Esophagus muscularis mucosa (tissue), 3 donors: ENCODE measurements around the gene CRYL1.

Source experiments
- POLR2A ChIP-seq: fragments of 450-650 bp; IDR thresholded peaks from one replicate; pipeline ENCODE4 v1.6.1; 2017; ENCODE audit warnings: antibody characterized with exemption, moderate library complexity, mild to moderate bottlenecking, low read depth
- TF ChIP-seq, protein P1 (sequence below), 3 experiments: fragments of 200-600 bp in 2 of 3; fragments of 450-650 bp in 1 of 3; sonication (generic) in 2 of 3; IDR thresholded peaks; one replicate each; pipeline ENCODE4 v1.5.1; 2017 to 2019; ENCODE audit warnings: antibody characterized with exemption in 3 of 3, mild to moderate bottlenecking in 2 of 3, moderate library complexity in 1 of 3

DNA sequence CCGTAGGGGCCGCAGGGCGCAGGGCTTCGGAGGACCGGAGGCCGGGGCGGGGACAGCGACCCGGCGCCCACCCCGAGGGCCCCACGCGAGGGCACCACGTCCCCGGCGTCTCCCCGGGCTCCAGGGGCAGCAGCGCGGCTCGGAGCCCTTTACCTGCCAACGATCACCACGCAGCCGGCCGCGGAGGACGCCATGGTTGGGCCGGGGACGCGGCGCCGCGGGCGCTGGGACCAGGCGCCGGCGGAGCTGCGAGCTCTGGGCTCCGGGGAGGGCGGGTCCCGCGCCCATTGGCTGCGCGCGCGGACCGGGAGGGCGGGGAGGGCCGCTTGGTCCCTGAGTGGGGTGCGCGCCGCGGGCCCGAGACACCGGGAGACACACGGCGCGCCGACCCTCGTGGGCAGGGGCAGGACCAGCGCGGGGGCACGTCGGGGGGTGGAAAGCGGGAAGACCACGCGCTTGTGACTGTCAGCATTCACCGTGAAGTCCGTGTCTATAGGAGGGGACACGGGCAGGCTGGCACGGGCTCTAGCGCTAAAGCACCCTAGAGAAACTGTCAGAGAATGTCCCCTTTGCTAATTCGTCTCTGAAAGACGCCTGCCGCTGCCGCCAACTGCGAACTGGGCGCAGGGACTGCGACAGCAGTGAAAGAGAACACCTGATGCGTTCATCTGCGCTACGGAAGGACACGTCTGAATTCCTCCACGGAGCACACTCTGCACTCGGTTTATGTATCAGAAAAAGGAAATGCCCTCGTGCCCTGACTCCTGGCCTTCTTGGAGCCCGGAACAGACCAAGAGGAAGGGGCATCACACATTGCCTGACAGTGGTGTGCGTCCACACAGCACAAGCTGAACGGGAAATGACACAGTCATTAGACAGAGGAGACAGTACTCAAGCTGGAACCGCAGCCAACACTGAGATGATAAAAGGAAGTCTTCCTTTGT is at the start of gene CRYL1:
- TF ChIP-seq, protein P1, sequence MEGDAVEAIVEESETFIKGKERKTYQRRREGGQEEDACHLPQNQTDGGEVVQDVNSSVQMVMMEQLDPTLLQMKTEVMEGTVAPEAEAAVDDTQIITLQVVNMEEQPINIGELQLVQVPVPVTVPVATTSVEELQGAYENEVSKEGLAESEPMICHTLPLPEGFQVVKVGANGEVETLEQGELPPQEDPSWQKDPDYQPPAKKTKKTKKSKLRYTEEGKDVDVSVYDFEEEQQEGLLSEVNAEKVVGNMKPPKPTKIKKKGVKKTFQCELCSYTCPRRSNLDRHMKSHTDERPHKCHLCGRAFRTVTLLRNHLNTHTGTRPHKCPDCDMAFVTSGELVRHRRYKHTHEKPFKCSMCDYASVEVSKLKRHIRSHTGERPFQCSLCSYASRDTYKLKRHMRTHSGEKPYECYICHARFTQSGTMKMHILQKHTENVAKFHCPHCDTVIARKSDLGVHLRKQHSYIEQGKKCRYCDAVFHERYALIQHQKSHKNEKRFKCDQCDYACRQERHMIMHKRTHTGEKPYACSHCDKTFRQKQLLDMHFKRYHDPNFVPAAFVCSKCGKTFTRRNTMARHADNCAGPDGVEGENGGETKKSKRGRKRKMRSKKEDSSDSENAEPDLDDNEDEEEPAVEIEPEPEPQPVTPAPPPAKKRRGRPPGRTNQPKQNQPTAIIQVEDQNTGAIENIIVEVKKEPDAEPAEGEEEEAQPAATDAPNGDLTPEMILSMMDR (IDR thresholded peaks at IDR 0.05) = no peak
- TF ChIP-seq POLR2A = no peak
